Liver (tissue), 9 donors: Measurements from ENCODE around the gene SBF2. TPM values are rescaled to one million over a fixed set of nuclear protein-coding genes. Genes with fewer than 3 reads are reported as not detected.
"Not testable (repeated sequence)": the region's sequence is repeated elsewhere in the genome, so short reads cannot be mapped to it uniquely, and the experiment has no call there.

ENCODE experiments used
- DNase-seq: peaks from one replicate; pipeline ENCODE4 v3.0.0-alpha.2; 2017; ENCODE audit warnings: low spot score
- H3K27ac ChIP-seq, 2 donors: one replicate each; pipeline ENCODE4 v1.7.0; 2013; ENCODE audit warnings: inconsistent platforms in 2 of 2, low read length in 2 of 2, control low read depth in 1 of 2, low read depth in 1 of 2, mild to moderate bottlenecking in 1 of 2
- H3K27me3 ChIP-seq, 4 donors: one replicate each; pipeline versions ENCODE4 v1.6.1 to v1.7.0; 2013; ENCODE audit warnings: low read length in 3 of 4, inconsistent platforms in 1 of 4, mild to moderate bottlenecking in 1 of 4, moderate library complexity in 1 of 4; ENCODE audit not compliant: control insufficient read depth in 4 of 4, insufficient read depth in 4 of 4
- H3K36me3 ChIP-seq, 4 donors: one replicate each; pipeline versions ENCODE4 v1.6.1 to v1.7.0; 2013; ENCODE audit warnings: low read length in 3 of 4, mild to moderate bottlenecking in 3 of 4, low read depth in 1 of 4, moderate library complexity in 1 of 4; ENCODE audit not compliant: control insufficient read depth in 4 of 4, insufficient read depth in 3 of 4
- H3K4me1 ChIP-seq, 4 donors: one replicate each; pipeline versions ENCODE4 v1.6.1 to v1.7.0; 2013; ENCODE audit warnings: low read length in 3 of 4, mild to moderate bottlenecking in 3 of 4, moderate library complexity in 1 of 4; ENCODE audit not compliant: control insufficient read depth in 4 of 4, insufficient read depth in 4 of 4
- H3K4me3 ChIP-seq, 3 donors: one replicate each; pipeline versions ENCODE4 v1.6.1 to v1.7.0; 2013; ENCODE audit warnings: low read length in 3 of 3, control low read depth in 1 of 3, low read depth in 1 of 3, mild to moderate bottlenecking in 1 of 3
- H3K9ac ChIP-seq, 2 donors: one replicate each; pipeline ENCODE4 v1.7.0; 2013; ENCODE audit warnings: low read length in 2 of 2, mild to moderate bottlenecking in 2 of 2, moderate library complexity in 2 of 2, control low read depth in 1 of 2, low read depth in 1 of 2
- H3K9me3 ChIP-seq, 4 donors: one replicate each; pipeline versions ENCODE4 v1.6.1 to v1.7.0; 2013; ENCODE audit warnings: low read length in 3 of 4; ENCODE audit not compliant: control insufficient read depth in 4 of 4
- ATF3 ChIP-seq: IDR thresholded peaks from 2 replicates; pipeline ENCODE4 v1.6.1; 2016; ENCODE audit warnings: antibody characterized with exemption
- EGR1 ChIP-seq, 2 donors: IDR thresholded peaks; 2 replicates each; pipeline ENCODE4 v1.6.1; 2016 to 2018; ENCODE audit warnings: antibody characterized with exemption in 2 of 2, low read depth in 2 of 2
- FOXA1 ChIP-seq: IDR thresholded peaks from 2 replicates; pipeline ENCODE4 v1.6.1; 2016; ENCODE audit warnings: antibody characterized with exemption
- FOXA2 ChIP-seq: IDR thresholded peaks from 2 replicates; pipeline ENCODE4 v1.6.1; 2016; ENCODE audit warnings: antibody characterized with exemption
- GABPA ChIP-seq, 2 donors: IDR thresholded peaks in 1 of 2; conservative IDR thresholded peaks in 1 of 2; 2 replicates each; pipeline ENCODE4 v1.6.1; 2016; ENCODE audit warnings: antibody characterized with exemption in 2 of 2, mild to moderate bottlenecking in 1 of 2, moderate library complexity in 1 of 2
- HNF4A ChIP-seq, 2 donors: conservative IDR thresholded peaks; 2 replicates each; pipeline ENCODE4 v1.6.1; 2016; ENCODE audit warnings: antibody characterized with exemption in 2 of 2, mild to moderate bottlenecking in 2 of 2
- HNF4G ChIP-seq: IDR thresholded peaks from 2 replicates; pipeline ENCODE4 v1.6.1; 2016; ENCODE audit warnings: antibody characterized with exemption
- JUND ChIP-seq, 2 donors: IDR thresholded peaks; 2 replicates each; pipeline ENCODE4 v1.6.1; 2016; ENCODE audit warnings: antibody characterized with exemption in 2 of 2
- MAX ChIP-seq: IDR thresholded peaks from 2 replicates; pipeline ENCODE4 v1.6.1; 2016; ENCODE audit warnings: antibody characterized with exemption
- NR2F2 ChIP-seq: IDR thresholded peaks from 2 replicates; pipeline ENCODE4 v1.6.1; 2016; ENCODE audit warnings: antibody characterized with exemption
- RAD21 ChIP-seq, 2 donors: IDR thresholded peaks; 2 replicates each; pipeline ENCODE4 v1.6.1; 2016; ENCODE audit warnings: antibody characterized with exemption in 2 of 2, mild to moderate bottlenecking in 2 of 2
- RXRA ChIP-seq, 2 donors: IDR thresholded peaks; 2 replicates each; pipeline ENCODE4 v1.6.1; 2017 to 2018; ENCODE audit warnings: antibody characterized with exemption in 2 of 2, mild to moderate bottlenecking in 1 of 2
- SP1 ChIP-seq: IDR thresholded peaks from 2 replicates; pipeline ENCODE4 v1.6.1; 2018; ENCODE audit warnings: antibody characterized with exemption, mild to moderate bottlenecking
- TAF1 ChIP-seq: conservative IDR thresholded peaks from 2 replicates; pipeline ENCODE4 v1.6.1; 2016; ENCODE audit warnings: antibody characterized with exemption, mild to moderate bottlenecking
- YY1 ChIP-seq: IDR thresholded peaks from 2 replicates; pipeline ENCODE4 v1.6.1; 2016; ENCODE audit warnings: antibody characterized with exemption, mild to moderate bottlenecking
- WGBS: extraction: QIAGEN DNeasy Blood & Tissue Kit; methylation state at CpG from one replicate; pipeline ENCODE4 v1.1.7; 2013; 5-methylcytosine and 5-hydroxymethylcytosine counted together
- polyA plus RNA-seq, 2 donors: library from polyadenylated mRNA; stranded (reverse) in 1 of 2; unstranded in 1 of 2; fragments of 200-250 nt in 1 of 2; fragments of >200 nt in 1 of 2; fragmentation: Nextera tagmentation in 1 of 2; extraction: Ambion mirVana in 1 of 2; gene quantifications; one replicate each; pipeline versions ENCODE4 v1.2.1 to v1.2.3, GENCODE V29; 2013 to 2015
- total RNA-seq, 2 donors: library from RNA; depleted of rRNA; stranded (reverse); fragments of >200 nt; gene quantifications; one replicate each; pipeline ENCODE4 v1.2.3, GENCODE V29; 2014
- TF ChIP-seq, protein P1 (sequence below): IDR thresholded peaks from 2 replicates; pipeline ENCODE4 v1.6.1; 2016; ENCODE audit warnings: antibody characterized with exemption, mild to moderate bottlenecking
- TF ChIP-seq, protein P2 (sequence below): fragments of 150-350 bp; IDR thresholded peaks from 2 replicates; pipeline ENCODE4 v1.5.1; 2017; ENCODE audit warnings: improper control_type of control experiment, low read depth, low read length; ENCODE audit not compliant: missing input control
- TF ChIP-seq, protein P3 (sequence below): IDR thresholded peaks from 2 replicates; pipeline ENCODE4 v1.6.1; 2016; ENCODE audit warnings: antibody characterized with exemption
- donor health status: healthy.
- donor health status: healthy.
- donor health status: healthy.
- donor health status: healthy.
- donor health status: healthy.

The SBF2 gene
- total and polyA plus RNA-seq, 4 donors, result 7.5 to 31.3 (median 14.7) TPM

DNA sequence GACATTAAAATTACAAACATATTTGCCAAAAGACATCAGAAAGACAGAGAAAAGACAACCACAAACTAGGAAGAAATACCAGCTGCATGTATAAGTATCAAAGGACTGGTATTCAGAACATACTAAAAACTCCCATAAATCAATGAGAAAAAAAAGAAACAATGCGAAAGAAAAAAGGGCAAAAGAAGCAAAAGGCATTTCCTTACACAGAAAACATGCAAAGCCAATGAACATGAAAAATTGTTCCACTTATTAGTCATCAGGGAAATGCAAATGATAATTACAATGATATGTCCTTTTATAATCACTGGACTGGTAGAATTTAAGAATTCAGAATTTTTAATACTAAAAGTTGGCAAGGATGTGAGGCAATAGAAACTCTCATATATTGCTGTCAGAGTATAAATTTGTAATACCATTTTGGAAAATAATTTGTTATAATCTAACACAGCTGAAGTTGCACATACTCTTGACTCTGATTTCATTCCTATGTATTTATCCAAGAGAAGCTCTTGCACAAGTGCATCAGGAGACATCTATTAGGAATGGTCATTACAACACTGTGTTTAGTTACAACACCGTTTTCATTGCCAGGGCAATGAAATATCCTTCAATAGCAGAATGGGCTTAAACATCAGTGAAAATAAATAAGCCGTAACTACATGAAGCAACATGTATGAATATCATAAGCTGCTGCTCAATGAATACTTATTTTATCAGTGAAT, 350.5 kb downstream of the SBF2 start (continued):
- TF ChIP-seq, protein P1, sequence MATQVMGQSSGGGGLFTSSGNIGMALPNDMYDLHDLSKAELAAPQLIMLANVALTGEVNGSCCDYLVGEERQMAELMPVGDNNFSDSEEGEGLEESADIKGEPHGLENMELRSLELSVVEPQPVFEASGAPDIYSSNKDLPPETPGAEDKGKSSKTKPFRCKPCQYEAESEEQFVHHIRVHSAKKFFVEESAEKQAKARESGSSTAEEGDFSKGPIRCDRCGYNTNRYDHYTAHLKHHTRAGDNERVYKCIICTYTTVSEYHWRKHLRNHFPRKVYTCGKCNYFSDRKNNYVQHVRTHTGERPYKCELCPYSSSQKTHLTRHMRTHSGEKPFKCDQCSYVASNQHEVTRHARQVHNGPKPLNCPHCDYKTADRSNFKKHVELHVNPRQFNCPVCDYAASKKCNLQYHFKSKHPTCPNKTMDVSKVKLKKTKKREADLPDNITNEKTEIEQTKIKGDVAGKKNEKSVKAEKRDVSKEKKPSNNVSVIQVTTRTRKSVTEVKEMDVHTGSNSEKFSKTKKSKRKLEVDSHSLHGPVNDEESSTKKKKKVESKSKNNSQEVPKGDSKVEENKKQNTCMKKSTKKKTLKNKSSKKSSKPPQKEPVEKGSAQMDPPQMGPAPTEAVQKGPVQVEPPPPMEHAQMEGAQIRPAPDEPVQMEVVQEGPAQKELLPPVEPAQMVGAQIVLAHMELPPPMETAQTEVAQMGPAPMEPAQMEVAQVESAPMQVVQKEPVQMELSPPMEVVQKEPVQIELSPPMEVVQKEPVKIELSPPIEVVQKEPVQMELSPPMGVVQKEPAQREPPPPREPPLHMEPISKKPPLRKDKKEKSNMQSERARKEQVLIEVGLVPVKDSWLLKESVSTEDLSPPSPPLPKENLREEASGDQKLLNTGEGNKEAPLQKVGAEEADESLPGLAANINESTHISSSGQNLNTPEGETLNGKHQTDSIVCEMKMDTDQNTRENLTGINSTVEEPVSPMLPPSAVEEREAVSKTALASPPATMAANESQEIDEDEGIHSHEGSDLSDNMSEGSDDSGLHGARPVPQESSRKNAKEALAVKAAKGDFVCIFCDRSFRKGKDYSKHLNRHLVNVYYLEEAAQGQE, result peak; percentile 19
- TF ChIP-seq NR2F2 (no peak), YY1 (peak; percentile 44), JUND (IDR thresholded peaks at IDR 0.05) (peak in 1 of 2 donors; percentile 50), FOXA1 (no peak), MAX (peak; percentile 16), RXRA (IDR thresholded peaks at IDR 0.05) (peak; percentile 37 to 51), EGR1 (IDR thresholded peaks at IDR 0.05; ENCODE audit: low read depth in 2 of 2) (no peak), HNF4A (conservative IDR thresholded peaks at IDR 0.05) (peak; percentile 49 to 50), HNF4G (no peak)

- Histone ChIP-seq H3K9ac (no peak overlapping the region), H3K36me3 (no peaks in the 10 kb centered on the region), H3K27ac (no peak overlapping the region), H3K4me1 (peaks cover 0 to 5% (median 2%) of the 10 kb centered on the region in 4 donors), H3K27me3 (no peaks in the 10 kb centered on the region), H3K9me3 (no peaks in the 10 kb centered on the region), H3K4me3 (no peak overlapping the region)
- TF ChIP-seq, protein P2, sequence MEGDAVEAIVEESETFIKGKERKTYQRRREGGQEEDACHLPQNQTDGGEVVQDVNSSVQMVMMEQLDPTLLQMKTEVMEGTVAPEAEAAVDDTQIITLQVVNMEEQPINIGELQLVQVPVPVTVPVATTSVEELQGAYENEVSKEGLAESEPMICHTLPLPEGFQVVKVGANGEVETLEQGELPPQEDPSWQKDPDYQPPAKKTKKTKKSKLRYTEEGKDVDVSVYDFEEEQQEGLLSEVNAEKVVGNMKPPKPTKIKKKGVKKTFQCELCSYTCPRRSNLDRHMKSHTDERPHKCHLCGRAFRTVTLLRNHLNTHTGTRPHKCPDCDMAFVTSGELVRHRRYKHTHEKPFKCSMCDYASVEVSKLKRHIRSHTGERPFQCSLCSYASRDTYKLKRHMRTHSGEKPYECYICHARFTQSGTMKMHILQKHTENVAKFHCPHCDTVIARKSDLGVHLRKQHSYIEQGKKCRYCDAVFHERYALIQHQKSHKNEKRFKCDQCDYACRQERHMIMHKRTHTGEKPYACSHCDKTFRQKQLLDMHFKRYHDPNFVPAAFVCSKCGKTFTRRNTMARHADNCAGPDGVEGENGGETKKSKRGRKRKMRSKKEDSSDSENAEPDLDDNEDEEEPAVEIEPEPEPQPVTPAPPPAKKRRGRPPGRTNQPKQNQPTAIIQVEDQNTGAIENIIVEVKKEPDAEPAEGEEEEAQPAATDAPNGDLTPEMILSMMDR, result no peak
- TF ChIP-seq HNF4G, result no peak
- TF ChIP-seq MAX, result no peak
- TF ChIP-seq SP1, result no peak
- no peak for TF ChIP-seq NR2F2
- no peak for TF ChIP-seq TAF1
- no peak for TF ChIP-seq FOXA2
- TF ChIP-seq YY1, result no peak
- TF ChIP-seq, protein P3, sequence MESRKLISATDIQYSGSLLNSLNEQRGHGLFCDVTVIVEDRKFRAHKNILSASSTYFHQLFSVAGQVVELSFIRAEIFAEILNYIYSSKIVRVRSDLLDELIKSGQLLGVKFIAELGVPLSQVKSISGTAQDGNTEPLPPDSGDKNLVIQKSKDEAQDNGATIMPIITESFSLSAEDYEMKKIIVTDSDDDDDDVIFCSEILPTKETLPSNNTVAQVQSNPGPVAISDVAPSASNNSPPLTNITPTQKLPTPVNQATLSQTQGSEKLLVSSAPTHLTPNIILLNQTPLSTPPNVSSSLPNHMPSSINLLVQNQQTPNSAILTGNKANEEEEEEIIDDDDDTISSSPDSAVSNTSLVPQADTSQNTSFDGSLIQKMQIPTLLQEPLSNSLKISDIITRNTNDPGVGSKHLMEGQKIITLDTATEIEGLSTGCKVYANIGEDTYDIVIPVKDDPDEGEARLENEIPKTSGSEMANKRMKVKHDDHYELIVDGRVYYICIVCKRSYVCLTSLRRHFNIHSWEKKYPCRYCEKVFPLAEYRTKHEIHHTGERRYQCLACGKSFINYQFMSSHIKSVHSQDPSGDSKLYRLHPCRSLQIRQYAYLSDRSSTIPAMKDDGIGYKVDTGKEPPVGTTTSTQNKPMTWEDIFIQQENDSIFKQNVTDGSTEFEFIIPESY, result no peak
- no peak for TF ChIP-seq GABPA (IDR thresholded peaks at IDR 0.05 in 1 of 2, conservative IDR thresholded peaks at IDR 0.05 in 1 of 2)
- TF ChIP-seq EGR1 (IDR thresholded peaks at IDR 0.05; ENCODE audit: low read depth in 2 of 2), result no peak
- TF ChIP-seq RXRA (IDR thresholded peaks at IDR 0.05), result no peak
- TF ChIP-seq, protein P1, result no peak
- no peak for TF ChIP-seq JUND (IDR thresholded peaks at IDR 0.05)
- no peak for TF ChIP-seq ATF3
- TF ChIP-seq HNF4A (conservative IDR thresholded peaks at IDR 0.05), result no peak
- no peak for TF ChIP-seq FOXA1
- TF ChIP-seq RAD21 (IDR thresholded peaks at IDR 0.05), result no peak
- no peak for DNase-seq
- 98% methylated on average over 5 of the region's 5 CpGs for WGBS
These were observed 352.0 kb downstream of the SBF2 start for GRCh38 chr11:9941991-9942390.

- not testable (repeated sequence) for H3K9me3 ChIP-seq, H3K4me1 ChIP-seq, H3K9ac ChIP-seq, H3K27me3 ChIP-seq, H3K27ac ChIP-seq, DNase-seq, H3K4me3 ChIP-seq, H3K36me3 ChIP-seq
- WGBS, result 94% methylated on average over 11 of the region's 11 CpGs
These were observed 354.9 kb downstream of the SBF2 start for GRCh38 chr11:9939150-9939549.
